COLO668 (cell line): ENCODE results near the gene ABCB10.
"Not testable (repeated sequence)": the region's sequence is repeated elsewhere in the genome, so short reads cannot be mapped to it uniquely, and the experiment has no call there.

Experiments used
- DNase-seq: peaks from one replicate; lab custom pipeline; 2025; ENCODE audit not compliant: unreplicated experiment; lab: John Stamatoyannopoulos, UW

ABCB10 gene

DNA sequence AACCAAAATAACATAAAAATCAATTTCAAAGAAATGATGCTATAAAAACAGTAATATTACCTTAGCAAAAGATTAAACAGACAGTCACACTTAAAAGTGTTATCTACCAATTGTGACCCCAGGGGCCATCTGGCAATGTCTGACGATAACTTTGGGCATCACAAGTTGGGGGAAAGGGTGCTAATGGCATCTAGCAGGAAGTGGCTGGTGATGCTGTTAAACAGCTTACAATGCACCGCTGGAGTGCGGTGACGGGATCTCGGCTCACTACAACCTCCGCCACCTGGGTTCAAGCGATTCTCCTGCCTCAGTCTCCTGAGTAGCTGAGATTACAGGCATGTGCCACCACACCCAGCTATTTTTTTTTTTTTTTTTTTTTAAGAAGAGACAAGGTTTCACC is 78.0 kb downstream of the ABCB10 start:
- no peak for DNase-seq

DNA sequence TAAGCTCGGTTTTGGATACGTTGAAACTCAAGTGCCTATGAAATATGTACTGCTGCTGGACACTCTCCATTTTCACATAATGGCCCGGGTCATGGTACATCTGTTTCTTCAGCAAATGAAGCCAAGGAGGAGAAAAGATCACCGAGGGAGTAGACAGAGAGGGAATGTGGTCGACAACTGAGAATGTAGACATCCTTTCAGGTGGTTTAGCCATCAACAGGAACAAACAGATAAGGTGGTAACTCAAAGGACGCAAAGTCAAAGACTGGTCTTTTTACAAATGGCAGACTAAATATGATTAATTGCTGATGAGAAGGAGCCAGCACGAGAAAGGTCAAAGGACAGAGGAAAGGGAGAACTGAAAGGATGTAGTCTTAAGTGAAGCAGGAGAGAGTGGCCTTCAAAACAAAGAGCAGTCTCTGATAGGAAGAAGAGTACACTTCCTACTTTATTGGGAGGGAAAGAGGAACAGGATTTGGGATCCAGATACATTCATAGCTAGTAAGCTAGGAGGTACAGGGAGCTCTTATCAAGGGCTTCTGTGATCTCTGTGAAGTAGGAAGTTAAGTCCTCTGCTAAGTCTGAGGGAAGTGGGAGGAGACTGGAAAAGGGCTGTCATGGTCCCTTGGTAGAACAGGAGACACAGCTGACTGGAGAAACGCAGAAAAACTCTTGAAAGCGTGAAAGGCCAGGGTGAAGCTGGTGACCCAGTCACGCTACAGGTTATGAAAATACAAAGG is 78.7 kb downstream of the ABCB10 start:
- no peak for DNase-seq

- DNase-seq = no peak
These were observed 79.7 kb downstream of the ABCB10 start for GRCh38 chr1:229478852-229479251.

- DNase-seq = not testable (repeated sequence)
These were observed 82.6 kb downstream of the ABCB10 start for GRCh38 chr1:229475859-229476258.

- DNase-seq = no peak
These were observed 84.0 kb downstream of the ABCB10 start for GRCh38 chr1:229474509-229474908.

DNA sequence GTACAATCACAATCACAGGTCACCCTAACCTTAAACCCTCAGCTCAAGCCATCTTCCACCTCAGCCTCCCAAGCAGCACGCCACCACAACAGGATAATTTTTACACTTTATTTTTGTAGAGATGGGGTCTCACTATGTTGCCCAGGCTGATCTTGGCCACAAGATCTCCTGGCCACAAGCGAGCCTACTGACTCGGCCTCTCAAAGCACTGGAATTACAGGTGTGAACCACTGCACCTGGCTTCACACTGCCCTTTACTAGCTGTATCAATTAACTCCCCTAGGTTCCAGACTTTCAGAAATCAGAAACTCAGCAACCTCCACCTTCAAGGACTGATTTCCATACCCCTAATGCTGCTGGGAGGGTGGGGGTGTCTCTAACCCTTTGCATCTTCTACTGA is 87.3 kb downstream of the ABCB10 start:
- DNase-seq = no peak

DNA sequence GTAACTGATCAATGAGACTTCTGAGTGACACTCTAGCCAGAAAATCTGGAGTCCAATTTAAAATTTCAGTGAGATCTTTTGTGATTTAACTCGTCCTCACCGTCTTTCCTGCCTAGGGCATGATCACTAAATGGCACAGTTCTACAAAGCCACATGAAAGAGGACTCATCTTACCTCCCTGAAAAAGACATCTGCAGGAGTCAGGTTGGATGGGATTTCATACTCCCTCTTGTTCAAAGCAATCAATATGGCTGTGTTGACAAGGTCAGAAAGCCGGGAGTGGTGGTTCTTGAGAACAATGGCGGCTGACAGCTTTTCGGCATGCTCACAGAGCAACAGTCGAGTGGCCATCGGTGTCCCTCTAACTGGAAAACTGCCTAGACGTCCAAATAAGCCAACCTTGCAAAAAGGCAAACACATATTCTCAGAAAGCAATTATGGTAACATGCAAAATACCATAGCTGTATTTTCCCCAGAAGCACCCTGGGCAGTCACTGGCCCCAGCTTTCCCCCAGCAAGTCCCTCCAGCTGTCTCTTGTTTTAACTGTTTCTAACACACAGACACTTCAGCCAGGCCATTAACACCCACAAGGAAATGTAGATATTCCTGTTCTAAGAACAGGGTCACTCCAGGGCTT is 88.0 kb downstream of the ABCB10 start:
- DNase-seq = no peak

GRCh38 chr1:229466887-229467286 is 91.6 kb downstream of the ABCB10 start:
- DNase-seq = no peak
